Testis (tissue), 2 donors: Measurements from ENCODE around the gene GOLGA8A.

Experiments
- CTCF ChIP-seq, 3 experiments: fragments of 450-650 bp in 2 of 3; fragments of 200-600 bp in 1 of 3; sonication (generic) in 1 of 3; IDR thresholded peaks; one replicate each; pipeline ENCODE4 v1.5.1; 2016 to 2019; ENCODE audit warnings: antibody characterized with exemption in 3 of 3, mild to moderate bottlenecking in 2 of 3, moderate library complexity in 1 of 3
- POLR2A ChIP-seq: fragments of 450-650 bp; IDR thresholded peaks from one replicate; pipeline ENCODE4 v1.6.1; 2017; ENCODE audit warnings: antibody characterized with exemption, mild to moderate bottlenecking, moderate library complexity

GRCh38 chr15:34437687-34438086, at the start of gene GOLGA8A:
- TF ChIP-seq CTCF (IDR thresholded peaks at IDR 0.05) (no peak), POLR2A (no peak)
